NCI-H2029 (cell line): ENCODE results near the gene IFNAR1.
"Not testable (repeated sequence)": the region's sequence is repeated elsewhere in the genome, so short reads cannot be mapped to it uniquely, and the experiment has no call there.

Experiments used
- DNase-seq: peaks from one replicate; lab custom pipeline; 2025; lab: John Stamatoyannopoulos, UW

IFNAR1 gene

GRCh38 chr21:33308586-33309490, 15.9 kb upstream of the IFNAR1 start:
- DNase-seq: peak; percentile 67

GRCh38 chr21:33309778-33310177, 15.0 kb upstream of the IFNAR1 start:
- no peak for DNase-seq

GRCh38 chr21:33312121-33312520, 12.6 kb upstream of the IFNAR1 start:
- DNase-seq: no peak

GRCh38 chr21:33313183-33313582, 11.6 kb upstream of the IFNAR1 start:
- no peak for DNase-seq

- no peak for DNase-seq
Observed at GRCh38 chr21:33313611-33314010, 11.2 kb upstream of the IFNAR1 start.

- no peak for DNase-seq
Observed at GRCh38 chr21:33314111-33314510, 10.7 kb upstream of the IFNAR1 start.

GRCh38 chr21:33315946-33316710, 8.6 kb upstream of the IFNAR1 start:
- DNase-seq: no peak

- DNase-seq: no peak
Observed at GRCh38 chr21:33317145-33317544, 7.6 kb upstream of the IFNAR1 start.

GRCh38 chr21:33317786-33318486, 6.8 kb upstream of the IFNAR1 start:
- no peak for DNase-seq

GRCh38 chr21:33321005-33321404, 3.8 kb upstream of the IFNAR1 start:
- DNase-seq: not testable (repeated sequence)

- DNase-seq: not testable (repeated sequence)
Observed at GRCh38 chr21:33323610-33324009, 1.2 kb upstream of the IFNAR1 start.

GRCh38 chr21:33325222-33326067, 675 bp downstream of the IFNAR1 start:
- peak; percentile 71 for DNase-seq

GRCh38 chr21:33327326-33327725, 2.6 kb downstream of the IFNAR1 start:
- DNase-seq: no peak

- no peak for DNase-seq
Observed at GRCh38 chr21:33327792-33328433, 3.1 kb downstream of the IFNAR1 start.

- DNase-seq: no peak
Observed at GRCh38 chr21:33330726-33331125, 6.0 kb downstream of the IFNAR1 start.

- DNase-seq: no peak
Observed at GRCh38 chr21:33332143-33332542, 7.4 kb downstream of the IFNAR1 start.

- no peak for DNase-seq
Observed at GRCh38 chr21:33334191-33334590, 9.4 kb downstream of the IFNAR1 start.

- peak; percentile 13 for DNase-seq
Observed at GRCh38 chr21:33334824-33335223, 10.1 kb downstream of the IFNAR1 start.

- DNase-seq: no peak
Observed at GRCh38 chr21:33339135-33339534, 14.4 kb downstream of the IFNAR1 start.

- no peak for DNase-seq
Observed at GRCh38 chr21:33339918-33340317, 15.1 kb downstream of the IFNAR1 start.

GRCh38 chr21:33345751-33346238, 21.0 kb downstream of the IFNAR1 start:
- no peak for DNase-seq
